HEK293 (cell line): ENCODE data around the gene POLR3GL.
"Not testable (repeated sequence)": the region's sequence is repeated elsewhere in the genome, so short reads cannot be mapped to it uniquely, and the experiment has no call there.

Experiments used
- CTCF ChIA-PET: fragments of 350-600 bp; formaldehyde crosslinking; extraction: SDS; loops from one replicate; lab custom pipeline; 2021; ENCODE audit warnings: antibody characterized with exemption; lab: Yijun Ruan, JAX
- POLR2A ChIA-PET: fragments of 300-600 bp; formaldehyde crosslinking; extraction: SDS; loops from one replicate; lab custom pipeline; 2020; ENCODE audit warnings: antibody characterized with exemption, inconsistent platforms; lab: Yijun Ruan, JAX
- H3K27ac ChIP-seq: fragments of 200-500 bp; sonication (Bioruptor generic); 2 replicates; pipeline ENCODE4 v1.5.1; 2014; ENCODE audit warnings: low read depth, low read length, control low read depth, inconsistent platforms; ENCODE audit errors: extremely low read depth
- H3K36me3 ChIP-seq, 2 experiments: fragments of 200-500 bp in 1 of 2; sonication (Bioruptor generic) in 1 of 2; 1 replicate in 1 of 2; 2 replicates in 1 of 2; pipeline ENCODE4 v1.5.1; 2014 to 2017; ENCODE audit warnings: inconsistent platforms in 2 of 2, low read length in 2 of 2; ENCODE audit not compliant: control insufficient read depth in 2 of 2, insufficient read depth in 1 of 2
- H3K4me1 ChIP-seq: fragments of 200-500 bp; sonication (Bioruptor generic); 2 replicates; pipeline ENCODE4 v1.5.1; 2014; ENCODE audit warnings: mild to moderate bottlenecking, low read length, inconsistent platforms; ENCODE audit not compliant: control insufficient read depth, insufficient read depth
- H3K4me3 ChIP-seq: 2 replicates; pipeline ENCODE4 v1.5.1; 2011; ENCODE audit warnings: low read depth, mild to moderate bottlenecking, control low read depth, low read length, moderate library complexity
- H3K9me3 ChIP-seq: fragments of 200-500 bp; sonication (Bioruptor generic); 2 replicates; pipeline ENCODE4 v1.5.1; 2014; ENCODE audit warnings: low read depth, low read length, inconsistent platforms; ENCODE audit not compliant: control insufficient read depth, insufficient read depth
- GLI4 ChIP-seq: fragments of 450-650 bp; formaldehyde crosslinking; IDR thresholded peaks from 2 replicates; pipeline ENCODE4 v1.5.1; 2016; ENCODE audit warnings: missing biosample characterization, missing genetic modification characterization
- HOXD13 ChIP-seq: sonication (generic); formaldehyde crosslinking; IDR thresholded peaks from 2 replicates; pipeline ENCODE4 v1.8.0; 2022; ENCODE audit warnings: missing genetic modification reagents, borderline replicate concordance
- OSR2 ChIP-seq: fragments of 450-650 bp; formaldehyde crosslinking; IDR thresholded peaks from 2 replicates; pipeline ENCODE4 v1.5.1; 2016; ENCODE audit warnings: missing biosample characterization, missing genetic modification characterization
- PRDM1 ChIP-seq: fragments of 450-650 bp; formaldehyde crosslinking; IDR thresholded peaks from 2 replicates; pipeline ENCODE4; 2016; ENCODE audit warnings: missing biosample characterization, missing genetic modification characterization
- SCRT1 ChIP-seq: fragments of 450-650 bp; formaldehyde crosslinking; IDR thresholded peaks from 2 replicates; pipeline ENCODE4 v1.5.1; 2016; ENCODE audit warnings: missing biosample characterization, missing genetic modification characterization, borderline replicate concordance
- SETDB1 ChIP-seq: IDR thresholded peaks from one replicate; pipeline ENCODE4 v1.6.1; 2017; ENCODE audit warnings: mild to moderate bottlenecking, low read length, moderate library complexity, mixed read lengths; ENCODE audit not compliant: insufficient read length
- WT1 ChIP-seq: fragments of 450-650 bp; formaldehyde crosslinking; IDR thresholded peaks from 2 replicates; pipeline ENCODE4 v1.5.1; 2016; ENCODE audit warnings: missing biosample characterization, missing genetic modification characterization
- ZNF114 ChIP-seq: fragments of 450-650 bp; formaldehyde crosslinking; IDR thresholded peaks from 2 replicates; pipeline ENCODE4 v1.5.0; 2017; ENCODE audit warnings: missing biosample characterization, missing genetic modification characterization
- ZNF202 ChIP-seq: fragments of 450-650 bp; formaldehyde crosslinking; IDR thresholded peaks from 2 replicates; pipeline ENCODE4 v1.5.1; 2016; ENCODE audit warnings: missing biosample characterization, missing genetic modification characterization, borderline replicate concordance
- ZNF311 ChIP-seq: fragments of 450-650 bp; formaldehyde crosslinking; IDR thresholded peaks from 2 replicates; pipeline ENCODE4 v1.5.1; 2017; ENCODE audit warnings: missing biosample characterization, missing genetic modification characterization, borderline replicate concordance
- ZNF510 ChIP-seq: fragments of 450-650 bp; formaldehyde crosslinking; IDR thresholded peaks from 2 replicates; pipeline ENCODE4 v1.5.1; 2018; ENCODE audit warnings: mild to moderate bottlenecking, missing genetic modification characterization, missing biosample characterization; ENCODE audit not compliant: insufficient replicate concordance
- ZNF549 ChIP-seq: fragments of 450-650 bp; IDR thresholded peaks from 2 replicates; pipeline ENCODE4 v1.5.1; 2018; ENCODE audit warnings: missing biosample characterization, missing genetic modification characterization, mild to moderate bottlenecking, inconsistent platforms, moderate library complexity
- ZNF571 ChIP-seq: fragments of 450-650 bp; formaldehyde crosslinking; IDR thresholded peaks from 2 replicates; pipeline ENCODE4 v1.5.0; 2017; ENCODE audit warnings: missing biosample characterization, missing genetic modification characterization
- ZNF600 ChIP-seq: fragments of 450-650 bp; formaldehyde crosslinking; IDR thresholded peaks from 2 replicates; pipeline ENCODE4 v1.5.1; 2016; ENCODE audit warnings: missing biosample characterization, missing genetic modification characterization
- ZNF664 ChIP-seq: fragments of 450-650 bp; formaldehyde crosslinking; IDR thresholded peaks from 2 replicates; pipeline ENCODE4 v1.5.1; 2016; ENCODE audit warnings: missing biosample characterization, missing genetic modification characterization
- ZNF792 ChIP-seq: fragments of 450-650 bp; formaldehyde crosslinking; IDR thresholded peaks from 2 replicates; pipeline ENCODE4 v1.5.1; 2016; ENCODE audit warnings: missing biosample characterization, missing genetic modification characterization
- ZSCAN23 ChIP-seq: fragments of 450-650 bp; formaldehyde crosslinking; IDR thresholded peaks from 2 replicates; pipeline ENCODE4 v1.5.1; 2016; ENCODE audit warnings: missing biosample characterization, missing genetic modification characterization
- TF ChIP-seq, protein P1 (sequence below): IDR thresholded peaks from 2 replicates; pipeline ENCODE4 v1.6.1; 2011; ENCODE audit warnings: mild to moderate bottlenecking, low read depth, low read length, borderline replicate concordance

POLR3GL gene

GRCh38 chr1:145927916-145928643 lies 36.4 kb upstream of the POLR3GL start:
- Histone ChIP-seq H3K9me3 (no peaks in the 10 kb centered on the region), H3K27ac (peak overlapping the region; percentile 59), H3K4me1 (no peaks in the 10 kb centered on the region), H3K36me3 (peaks cover 0 to 26% of the 10 kb centered on the region in 2 experiments; a peak in 2 of 3 replicates), H3K4me3 (peak overlapping the region; percentile 83)
- TF ChIP-seq OSR2 (0 out of 2 replicates have a peak, but pooled peaks have one; percentile 18), ZNF571 (tag by site-specific recombination) (no peak)
- CTCF ChIA-PET, result interaction anchor here (0.6 to 3.0 kb wide), 17 partner anchors 8 to 1130 kb away, joined by 3 to 18 read pairs (median 3); partner anchors contain the start of genes ITGA10, LIX1L and NUDT17
- POLR2A ChIA-PET, result interaction anchor here (0.6 to 2.2 kb wide), 22 partner anchors 8 to 108 kb away, joined by 3 to 51 read pairs (median 6); partner anchors contain the start of genes ANKRD34A, LIX1L, NUDT17 and PEX11B

DNA sequence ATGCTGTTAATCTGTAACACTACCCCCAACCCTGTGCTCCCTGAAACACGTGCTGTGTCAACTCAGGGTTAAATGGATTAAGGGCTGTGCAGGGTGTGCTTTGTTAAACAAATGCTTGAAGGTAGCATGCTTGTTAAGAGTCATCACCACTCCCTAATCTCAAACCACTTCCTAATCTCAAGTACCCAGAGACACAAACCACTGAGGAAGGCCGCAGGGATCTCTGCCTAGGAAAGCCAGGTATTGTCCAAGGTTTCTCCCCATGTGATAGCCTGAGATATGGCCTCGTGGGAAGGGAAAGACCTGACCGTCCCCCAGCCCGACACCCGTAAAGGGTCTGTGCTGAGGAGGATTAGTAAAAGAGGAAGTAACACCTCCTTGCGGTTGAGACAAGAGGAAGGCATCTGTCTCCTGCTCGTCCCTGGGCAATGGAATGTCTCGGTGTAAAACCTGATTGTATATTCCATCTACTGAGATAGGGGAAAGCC lies 31.9 kb upstream of the POLR3GL start:
- TF ChIP-seq OSR2 (0 out of 2 replicates have a peak, but pooled peaks have one; percentile 11), WT1 (tag by site-specific recombination) (peak; percentile 60)
- TF ChIP-seq, all 188 proteins: peak for 2; not testable (repeated sequence) for 186
- H3K9me3 ChIP-seq, POLR2A ChIA-PET, H3K27ac ChIP-seq, H3K4me1 ChIP-seq, H3K4me3 ChIP-seq, CTCF ChIA-PET: not testable (repeated sequence)
- H3K36me3 ChIP-seq, result peaks cover 0 to 22% of the 10 kb centered on the region in 2 experiments; a peak in 2 of 3 replicates

DNA sequence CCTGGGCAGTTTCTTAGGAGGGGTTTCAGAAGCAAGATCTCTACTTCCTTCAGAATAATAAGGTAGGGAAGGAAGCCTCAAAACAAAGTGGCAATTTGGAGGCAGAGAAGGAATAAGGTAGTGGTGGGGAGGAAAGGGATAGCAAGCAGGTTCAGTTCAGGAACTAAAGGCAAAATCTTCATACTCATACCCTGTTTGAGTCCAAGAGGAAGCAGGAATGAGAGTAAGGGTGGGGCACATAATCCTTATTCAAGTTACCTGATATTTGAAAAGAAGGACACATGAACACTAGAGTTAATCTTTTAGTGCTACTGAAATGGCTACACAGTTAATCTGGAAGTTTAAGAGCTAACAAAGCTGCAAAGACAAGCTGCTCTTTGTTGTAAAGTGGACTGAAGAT lies 28.8 kb upstream of the POLR3GL start:
- H3K36me3 ChIP-seq, result peaks cover 0 to 22% of the 10 kb centered on the region in 2 experiments; a peak in 2 of 3 replicates
- H3K4me3 ChIP-seq, result no peak overlapping the region
- H3K9me3 ChIP-seq, result no peaks in the 10 kb centered on the region
- H3K27ac ChIP-seq, result no peak overlapping the region
- no peaks in the 10 kb centered on the region for H3K4me1 ChIP-seq
- POLR2A ChIA-PET, result interaction anchor here (1.9 kb wide), 1 partner anchor 8 kb away, joined by 9 read pairs; the partner anchor contains the start of gene RBM8A
- TF ChIP-seq ZNF311 (tag by site-specific recombination) (no peak), ZNF114 (tag by site-specific recombination) (no peak), GLI4 (no peak), ZSCAN23 (tag by site-specific recombination) (no peak), HOXD13 (CRISPR knock-in tag) (no peak), ZNF792 (tag by site-specific recombination) (no peak), ZNF202 (tag by site-specific recombination) (no peak), ZNF664 (tag by site-specific recombination) (no peak), SETDB1 (no peak), ZNF510 (tag by site-specific recombination) (no peak)
- TF ChIP-seq, protein P1, sequence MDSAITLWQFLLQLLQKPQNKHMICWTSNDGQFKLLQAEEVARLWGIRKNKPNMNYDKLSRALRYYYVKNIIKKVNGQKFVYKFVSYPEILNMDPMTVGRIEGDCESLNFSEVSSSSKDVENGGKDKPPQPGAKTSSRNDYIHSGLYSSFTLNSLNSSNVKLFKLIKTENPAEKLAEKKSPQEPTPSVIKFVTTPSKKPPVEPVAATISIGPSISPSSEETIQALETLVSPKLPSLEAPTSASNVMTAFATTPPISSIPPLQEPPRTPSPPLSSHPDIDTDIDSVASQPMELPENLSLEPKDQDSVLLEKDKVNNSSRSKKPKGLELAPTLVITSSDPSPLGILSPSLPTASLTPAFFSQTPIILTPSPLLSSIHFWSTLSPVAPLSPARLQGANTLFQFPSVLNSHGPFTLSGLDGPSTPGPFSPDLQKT, result no peak
- CTCF ChIA-PET, result interaction anchor here (0.6 to 1.5 kb wide), 3 partner anchors 9 to 51 kb away, joined by 3 to 9 read pairs (median 4); partner anchors contain the start of gene RBM8A

GRCh38 chr1:145936247-145936646 lies 28.2 kb upstream of the POLR3GL start:
- POLR2A ChIA-PET, result interaction anchor here (1.0 to 1.9 kb wide), 2 partner anchors 9 to 22 kb away, joined by 3 to 9 read pairs; partner anchors contain the start of genes LIX1L and RBM8A

More at GRCh38 chr1:145936247-145936646, 28.2 kb upstream of the POLR3GL start:
- Histone ChIP-seq H3K4me1 (no peaks in the 10 kb centered on the region), H3K9me3 (no peaks in the 10 kb centered on the region)
- CTCF ChIA-PET, result interaction anchor here (0.7 to 1.5 kb wide), 2 partner anchors 9 to 50 kb away, joined by 4 to 9 read pairs; partner anchors contain the start of gene RBM8A
- TF ChIP-seq SCRT1 (no peak), PRDM1 (tag by site-specific recombination) (no peak), ZNF549 (tag by site-specific recombination) (no peak), ZNF600 (tag by site-specific recombination) (peak; percentile 50; the same call in 1 of the 2 replicates)
- TF ChIP-seq, all 188 proteins: peak for 1
- peaks cover 0 to 22% of the 10 kb centered on the region in 2 experiments; a peak in 2 of 3 replicates for H3K36me3 ChIP-seq
- no peak overlapping the region for H3K27ac ChIP-seq
- H3K4me3 ChIP-seq, result no peak overlapping the region
